GM21423 (cell line): ENCODE data around the gene TNNT3.
A peak's percentile ranks its signal among the peaks of the same experiment; 100 is the strongest.
"Not testable (repeated sequence)": the region's sequence is repeated elsewhere in the genome, so short reads cannot be mapped to it uniquely, and the experiment has no call there.

ENCODE experiments used
- ATAC-seq: cut with Tn5 transposase; IDR thresholded peaks from one replicate; pipeline ENCODE4 v1.9.1; 2021; ENCODE audit warnings: mild to moderate bottlenecking, moderate library complexity; ENCODE audit not compliant: unreplicated experiment

The TNNT3 gene

GRCh38 chr11:1880746-1881441 is 38.6 kb upstream of the TNNT3 start:
- ATAC-seq: no peak

- ATAC-seq: peak; percentile 17
These were observed 37.9 kb upstream of the TNNT3 start for GRCh38 chr11:1881442-1882264.

DNA sequence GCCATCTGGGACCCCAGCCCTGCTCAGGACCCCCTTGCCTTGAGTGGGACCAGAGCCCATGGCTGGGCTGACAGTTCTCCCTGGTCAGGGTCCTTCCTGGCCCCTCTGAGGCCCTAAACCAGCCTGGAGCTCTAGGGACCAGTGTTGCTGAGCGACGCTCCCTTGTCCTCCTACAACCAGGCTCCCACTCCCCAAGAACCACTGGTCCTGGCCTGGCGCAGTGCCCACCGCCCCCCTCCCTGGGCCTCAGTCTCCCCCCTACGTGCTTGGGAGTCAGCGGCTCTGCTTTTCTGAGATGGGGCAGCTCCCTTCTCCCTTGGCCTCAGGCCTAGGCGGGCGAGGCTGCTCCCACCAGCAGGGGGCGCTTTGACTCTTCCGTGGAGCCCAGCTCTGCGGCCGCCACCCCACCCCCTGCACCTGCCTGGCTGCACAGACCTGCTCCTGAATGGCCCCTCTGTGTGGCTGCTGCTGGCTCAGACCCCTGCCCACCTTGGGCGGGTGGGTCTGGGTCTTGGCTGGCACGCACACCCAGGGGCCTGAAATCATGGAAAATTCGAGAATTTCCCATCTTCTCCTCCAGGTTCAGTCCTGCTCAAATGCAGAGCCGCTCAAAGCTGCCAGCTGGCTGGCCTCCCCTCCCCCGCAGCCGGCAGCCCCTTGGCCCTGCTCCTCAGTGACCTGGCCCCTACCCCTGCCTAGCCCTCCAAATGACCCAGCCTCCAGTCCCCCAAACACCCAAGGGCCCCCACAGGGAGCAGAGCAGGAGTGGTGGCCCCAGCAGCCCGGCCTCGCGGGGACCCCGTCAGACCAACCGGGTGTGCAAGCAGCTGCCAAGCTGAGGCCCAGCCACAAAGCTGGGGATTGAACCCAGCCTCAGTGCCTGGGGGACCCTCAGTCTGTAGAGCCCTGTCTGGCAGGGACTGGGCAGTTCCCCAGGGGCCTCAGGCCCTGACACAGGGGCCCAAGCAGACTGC is 37.0 kb upstream of the TNNT3 start:
- peak; percentile 64 for ATAC-seq

- ATAC-seq: no peak
These were observed 35.9 kb upstream of the TNNT3 start for GRCh38 chr11:1883346-1884302.

GRCh38 chr11:1884303-1884700 is 35.2 kb upstream of the TNNT3 start:
- ATAC-seq: no peak

GRCh38 chr11:1886551-1886950 is 33.0 kb upstream of the TNNT3 start:
- not testable (repeated sequence) for ATAC-seq

DNA sequence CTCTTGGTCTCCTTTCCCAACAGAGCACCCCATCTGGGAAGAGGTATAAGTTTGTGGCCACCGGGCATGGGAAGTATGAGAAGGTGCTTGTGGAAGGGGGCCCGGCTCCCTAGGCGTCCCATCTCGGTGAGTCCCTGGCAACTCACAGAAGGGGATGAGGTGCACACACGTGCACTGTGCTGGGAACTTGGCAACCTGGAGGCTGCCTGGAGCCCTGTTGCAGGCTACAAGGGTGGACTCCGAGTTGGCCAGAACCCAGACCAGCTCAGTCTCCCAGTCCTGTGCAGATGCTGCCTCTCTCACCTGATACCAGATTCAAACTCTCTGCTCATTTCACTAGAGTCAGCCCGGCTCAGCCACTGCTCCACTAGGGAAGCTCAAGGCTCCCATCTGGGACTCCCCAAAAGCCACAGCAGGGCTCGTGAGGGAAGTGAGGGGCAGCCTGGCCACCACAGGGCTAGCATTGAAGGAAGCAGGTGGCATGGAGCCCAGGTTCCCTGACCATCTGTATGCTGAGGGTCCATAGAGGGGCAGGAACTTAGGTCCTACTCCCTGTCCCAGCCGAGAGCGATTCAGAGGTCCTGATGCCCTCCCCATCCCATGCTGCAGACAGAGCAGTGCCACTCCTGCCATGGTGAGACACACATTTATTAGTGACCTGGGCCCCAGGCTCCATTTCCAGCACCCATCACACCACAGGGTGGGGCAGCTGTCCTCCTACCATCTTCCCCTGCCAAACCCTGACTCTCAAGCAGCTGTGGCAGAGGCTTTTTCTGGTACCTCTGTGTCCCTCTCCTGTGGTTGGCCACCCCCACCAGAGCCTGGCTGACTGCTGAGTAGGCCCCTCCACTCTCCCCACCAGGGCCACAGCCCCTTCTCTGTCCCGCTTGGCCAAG is 31.8 kb upstream of the TNNT3 start:
- no peak for ATAC-seq

DNA sequence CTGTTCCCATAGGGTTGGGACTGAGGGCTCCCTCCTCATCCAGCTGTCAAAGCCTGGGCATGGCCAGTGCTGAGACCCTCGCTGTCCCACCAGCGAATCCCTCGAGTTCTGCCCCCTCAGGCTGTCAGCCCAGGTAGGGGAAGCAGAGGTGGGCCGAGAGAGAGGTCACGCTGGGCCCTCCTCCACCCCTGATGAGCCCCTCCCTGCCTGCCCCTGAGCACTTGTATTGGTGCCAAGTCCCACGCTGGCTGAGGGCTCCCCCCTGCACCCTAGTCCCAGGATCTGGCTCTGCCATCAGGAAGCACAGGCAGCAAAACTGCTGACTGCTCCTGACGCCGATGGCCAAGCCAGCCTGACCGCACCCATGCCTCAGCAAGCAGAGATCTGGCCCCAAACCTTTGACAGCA is 31.2 kb upstream of the TNNT3 start:
- ATAC-seq: no peak

DNA sequence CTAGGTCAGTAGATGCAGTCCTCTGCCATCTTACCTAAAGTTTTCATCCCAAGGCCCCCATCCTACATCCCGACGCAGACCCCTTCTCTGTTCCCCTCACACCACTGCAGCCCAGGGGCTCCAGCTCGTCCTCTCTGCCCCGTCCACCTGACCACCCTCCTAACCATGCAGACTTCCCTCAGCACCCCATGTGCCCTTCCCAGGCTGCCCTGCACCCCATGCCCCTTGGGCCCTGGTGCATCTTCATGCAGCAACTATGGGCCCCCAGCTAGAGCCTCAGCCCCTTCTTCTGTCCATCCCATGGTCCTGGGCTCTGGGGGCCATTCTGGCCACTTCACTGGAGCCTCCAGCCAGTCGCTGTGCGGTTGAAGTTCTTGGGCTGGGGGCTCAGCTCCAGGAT is 30.7 kb upstream of the TNNT3 start:
- no peak for ATAC-seq

DNA sequence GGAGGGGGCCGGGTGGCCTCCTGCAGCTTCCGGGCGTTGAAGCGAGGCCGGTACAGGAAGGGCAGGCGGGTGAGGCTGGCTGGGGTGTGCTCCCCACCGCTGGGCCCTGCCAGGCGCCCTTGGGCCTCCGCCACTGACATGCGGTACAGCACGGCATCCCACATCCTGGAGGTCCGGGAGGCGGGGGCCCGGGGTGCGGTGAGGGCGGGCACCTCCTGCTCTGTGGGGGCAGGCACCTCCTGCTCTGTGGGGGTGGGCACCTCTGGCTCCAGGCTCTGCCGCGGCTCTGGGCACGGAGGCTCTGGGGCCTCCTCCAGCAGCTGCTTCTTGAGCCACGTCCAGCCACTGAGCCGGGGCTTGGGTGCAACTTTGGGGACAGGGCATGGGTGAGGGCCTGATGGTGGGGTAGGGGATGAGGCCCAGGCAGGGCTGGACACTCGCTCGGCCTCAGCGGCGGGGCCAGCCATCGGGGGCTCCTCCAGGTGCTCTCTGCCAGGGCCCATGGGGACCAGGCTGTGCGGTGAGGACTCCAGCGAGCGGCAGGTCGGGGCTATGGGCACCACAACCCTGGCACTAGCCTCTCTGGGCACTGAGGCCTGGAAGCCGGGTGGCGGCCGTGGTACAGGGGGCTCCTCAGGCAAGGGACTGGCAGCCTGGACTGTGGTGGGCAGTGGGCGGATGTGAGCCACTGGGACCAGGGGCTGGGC is 30.1 kb upstream of the TNNT3 start:
- no peak for ATAC-seq

DNA sequence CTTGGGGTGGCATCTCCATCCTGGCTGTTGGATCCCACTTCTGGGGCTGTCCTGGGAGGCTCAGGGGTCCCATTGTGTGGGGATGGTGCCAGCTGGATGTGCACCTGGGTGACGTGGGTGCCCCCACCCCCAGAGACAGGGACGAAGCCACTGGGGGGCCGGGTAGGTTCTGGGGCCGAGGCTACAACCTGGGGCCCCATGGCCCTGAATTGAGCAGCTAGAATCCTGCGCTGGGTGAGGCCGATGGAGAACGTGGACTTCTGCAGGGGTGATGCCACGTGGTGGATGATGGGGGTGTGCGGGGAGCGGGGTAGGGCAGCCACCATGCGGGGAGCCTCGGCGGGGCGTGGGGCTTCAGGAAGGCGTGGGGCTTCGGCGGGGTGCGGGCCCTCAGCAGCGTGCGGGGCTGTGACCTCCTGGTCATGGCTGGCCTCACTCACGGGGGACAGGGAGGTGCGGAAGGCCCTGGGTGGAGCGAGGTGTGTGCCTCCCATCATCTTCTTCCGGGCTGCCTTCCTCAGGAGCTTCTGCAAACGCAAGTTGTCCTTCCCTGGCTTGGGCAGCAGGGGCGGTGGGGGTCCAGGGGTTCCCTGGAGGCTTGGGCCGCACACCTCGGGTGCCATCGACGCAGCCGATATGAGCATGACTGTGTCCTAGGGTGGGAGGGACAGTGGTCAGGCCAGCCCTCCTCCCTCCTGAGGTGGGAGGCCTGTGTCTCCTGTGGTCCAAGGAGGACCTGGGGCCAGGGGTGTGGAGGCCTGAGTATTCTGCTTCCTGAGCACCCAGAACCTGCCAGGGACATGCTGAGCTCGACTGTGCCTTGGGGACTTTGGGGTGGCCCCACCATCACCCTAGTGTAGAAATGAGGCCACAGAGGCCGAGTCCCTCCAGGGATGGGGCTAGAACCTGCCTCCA is 29.3 kb upstream of the TNNT3 start:
- ATAC-seq: no peak

DNA sequence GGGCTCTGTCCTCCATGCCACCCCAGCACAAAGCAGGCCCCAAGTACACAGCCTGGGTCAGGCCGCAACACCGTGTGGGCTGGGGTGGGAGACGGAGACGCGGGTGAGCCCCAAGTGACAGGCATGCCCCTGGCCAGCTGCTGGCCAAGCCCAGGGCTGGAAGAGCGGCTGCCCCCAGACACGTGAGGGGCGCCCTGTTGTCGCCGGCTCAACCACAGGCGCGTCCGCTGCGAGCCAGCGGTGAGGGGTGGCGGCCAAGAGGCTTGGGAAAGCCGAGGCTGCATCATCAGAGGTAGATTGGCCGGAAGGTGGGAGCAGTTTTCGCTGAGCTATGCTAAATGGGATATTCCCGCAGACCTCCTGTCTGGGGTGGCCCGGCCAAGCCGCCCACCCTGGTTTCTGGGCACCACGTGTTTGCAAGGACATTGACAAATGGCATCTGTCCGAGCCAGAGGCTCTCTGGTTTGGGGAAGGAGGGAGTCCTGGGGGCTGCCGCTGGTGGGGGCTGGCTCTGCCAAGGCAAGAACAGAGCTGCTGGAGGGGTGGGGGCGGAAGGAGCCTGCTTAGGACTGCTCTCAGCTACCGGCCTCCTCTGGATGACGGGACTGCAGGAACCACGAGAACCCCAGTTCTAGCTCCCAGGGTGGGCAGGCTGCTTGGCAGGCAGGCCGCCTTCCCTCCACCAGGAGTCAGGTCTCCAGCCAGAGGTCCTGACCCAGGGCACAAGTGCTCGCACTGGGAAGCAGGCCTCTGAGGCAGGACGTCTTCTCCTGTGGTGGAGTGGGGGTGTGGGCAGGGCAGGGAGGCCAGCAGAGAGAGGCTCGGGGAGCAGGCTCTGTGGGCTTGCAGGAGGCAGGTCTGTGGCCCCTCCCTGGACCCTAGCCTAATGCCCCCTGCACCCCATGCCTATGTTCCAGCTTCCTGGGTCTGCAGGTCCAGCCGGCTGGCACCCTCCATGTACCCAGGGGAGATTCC is 28.4 kb upstream of the TNNT3 start:
- ATAC-seq: no peak

DNA sequence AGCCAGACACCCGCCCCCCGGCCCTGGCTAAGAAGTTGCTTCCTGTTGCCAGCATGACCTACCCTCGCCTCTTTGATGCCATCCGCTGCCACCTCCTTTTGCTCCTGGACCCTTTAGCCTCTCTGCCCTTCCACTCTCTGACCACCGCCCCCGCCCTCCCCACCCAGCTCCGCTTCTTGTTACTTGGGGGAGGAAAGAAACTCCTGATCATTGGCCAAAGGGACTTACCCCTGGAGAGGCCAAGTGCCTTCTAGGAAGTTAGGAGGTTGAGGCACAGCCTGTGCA is 27.7 kb upstream of the TNNT3 start, which contains the start of gene PRR33:
Gene PRR33 (minus strand): TSS at position 65 of the 285 bp plus-strand sequence. CDS start 1,311 bp downstream, outside the sequence.
- no peak for ATAC-seq

- no peak for ATAC-seq
These were observed 27.4 kb upstream of the TNNT3 start for GRCh38 chr11:1892116-1892515.

- ATAC-seq: no peak
These were observed 26.9 kb upstream of the TNNT3 start for GRCh38 chr11:1892558-1892957.
